Keratinocyte (primary cell): Measurements from ENCODE around the gene TLCD3A. TPM values are rescaled to one million over a fixed set of nuclear protein-coding genes. Genes with fewer than 3 reads are reported as not detected.

Source experiments
- DNase-seq: peaks from one replicate; pipeline ENCODE4 v3.0.0-alpha.2; 2011; ENCODE audit warnings: low read depth, missing footprints, low spot score
- FAIRE-seq: peaks from 2 replicates; lab custom pipeline; 2011; peaks lifted over from hg19 to GRCh38; lab: Jason Lieb, UNC
- H2AFZ ChIP-seq: 2 replicates; pipeline ENCODE4 v1.6.0; 2012; ENCODE audit warnings: low read length, control low read depth, inconsistent platforms; ENCODE audit not compliant: control insufficient read depth
- H3K27ac ChIP-seq: 2 replicates; pipeline ENCODE4 v1.5.1; 2011; ENCODE audit warnings: low read length; ENCODE audit not compliant: control insufficient read depth, insufficient read depth
- H3K27me3 ChIP-seq: 3 replicates; pipeline ENCODE4 v1.6.0; 2011; ENCODE audit warnings: low read length; ENCODE audit not compliant: control insufficient read depth, insufficient read depth; ENCODE audit errors: extremely low read depth
- H3K36me3 ChIP-seq, 2 experiments: 2 replicates in 1 of 2; 3 replicates in 1 of 2; pipeline ENCODE4 v1.5.1; 2011; ENCODE audit warnings: low read length in 2 of 2, mild to moderate bottlenecking in 1 of 2; ENCODE audit not compliant: control insufficient read depth in 2 of 2, insufficient read depth in 2 of 2; ENCODE audit errors: extremely low read depth in 1 of 2
- H3K4me1 ChIP-seq: 3 replicates; pipeline ENCODE4 v1.5.1; 2011; ENCODE audit warnings: low read length; ENCODE audit not compliant: control insufficient read depth, insufficient read depth; ENCODE audit errors: extremely low read depth
- H3K4me2 ChIP-seq: 3 replicates; pipeline ENCODE4 v1.6.0; 2011; ENCODE audit warnings: low read depth, low read length; ENCODE audit not compliant: control insufficient read depth, insufficient read depth; ENCODE audit errors: extremely low read depth
- H3K4me3 ChIP-seq, 3 experiments: fragments of 200-600 bp in 1 of 3; sonication (generic) in 1 of 3; 2 replicates in 2 of 3; 3 replicates in 1 of 3; pipeline ENCODE4 v1.5.1; 2011 to 2016; ENCODE audit warnings: low read length in 3 of 3, mild to moderate bottlenecking in 3 of 3, control low read depth in 2 of 3, inconsistent platforms in 1 of 3, low read depth in 1 of 3, mixed read lengths in 1 of 3, mixed run types in 1 of 3, moderate library complexity in 1 of 3; ENCODE audit not compliant: control insufficient read depth in 2 of 3, insufficient read depth in 2 of 3; ENCODE audit errors: extremely low read depth in 1 of 3
- H3K79me2 ChIP-seq: 2 replicates; pipeline ENCODE4 v1.6.0; 2012; ENCODE audit warnings: low read length; ENCODE audit not compliant: control insufficient read depth, insufficient read depth
- H3K9ac ChIP-seq: 3 replicates; pipeline ENCODE4 v1.6.0; 2011; ENCODE audit warnings: low read length; ENCODE audit not compliant: control insufficient read depth, insufficient read depth; ENCODE audit errors: extremely low read depth
- H3K9me1 ChIP-seq: 3 replicates; pipeline ENCODE4 v1.6.0; 2011; ENCODE audit warnings: low read length; ENCODE audit not compliant: control insufficient read depth, insufficient read depth; ENCODE audit errors: extremely low read depth
- H3K9me3 ChIP-seq: 2 replicates; pipeline ENCODE4 v1.5.1; 2012; ENCODE audit warnings: low read depth, low read length; ENCODE audit not compliant: control insufficient read depth
- H4K20me1 ChIP-seq: 3 replicates; pipeline ENCODE4 v1.6.0; 2011; ENCODE audit warnings: low read length; ENCODE audit not compliant: control insufficient read depth, insufficient read depth; ENCODE audit errors: extremely low read depth
- EZH2 ChIP-seq: IDR thresholded peaks from one replicate; pipeline ENCODE4 v1.6.1; 2012; ENCODE audit warnings: inconsistent platforms, mild to moderate bottlenecking, low read length, moderate library complexity
- dilution Hi-C: fragments of 300-500 bp; cut with MboI; formaldehyde crosslinking; loops from one replicate; pipeline ENCODE4 v1.7.0; 2020; ENCODE audit warnings: low sequenced_read_pairs; ENCODE audit not compliant: extremely low pct_ligation_motif_present
- polyA plus RNA-seq, 5 experiments: library from polyadenylated mRNA; depleted of rRNA in 3 of 5; stranded (reverse) in 3 of 5; stranded (forward) in 1 of 5; unstranded in 1 of 5; fragments of >200 nt; gene quantifications; 1 replicate in 1 of 5; 2 replicates in 3 of 5; 3 replicates in 1 of 5; pipeline versions ENCODE4 v1.2.1 to v1.2.3, GENCODE V29; 2011 to 2012; ENCODE audit warnings: missing spikeins in 2 of 5, low read depth in 1 of 5, low replicate concordance in 1 of 5
- TF ChIP-seq, protein P1 (sequence below), 3 experiments: IDR thresholded peaks in 1 of 3; conservative IDR thresholded peaks in 1 of 3; optimal IDR thresholded peaks in 1 of 3; 2 replicates in 2 of 3; 3 replicates in 1 of 3; pipeline versions ENCODE3 to v1.5.1; 2011; ENCODE audit warnings: low read length in 3 of 3, mild to moderate bottlenecking in 3 of 3, moderate library complexity in 2 of 3, control low read depth in 1 of 3, inconsistent platforms in 1 of 3; ENCODE audit not compliant: insufficient read depth in 2 of 3; ENCODE audit errors: extremely low read depth in 1 of 3

Gene TLCD3A
- polyA plus RNA-seq, 1 donor (not counting 4 experiments of a cell fraction or from before 2014, with no cell fraction given), result 34.1 TPM

DNA sequence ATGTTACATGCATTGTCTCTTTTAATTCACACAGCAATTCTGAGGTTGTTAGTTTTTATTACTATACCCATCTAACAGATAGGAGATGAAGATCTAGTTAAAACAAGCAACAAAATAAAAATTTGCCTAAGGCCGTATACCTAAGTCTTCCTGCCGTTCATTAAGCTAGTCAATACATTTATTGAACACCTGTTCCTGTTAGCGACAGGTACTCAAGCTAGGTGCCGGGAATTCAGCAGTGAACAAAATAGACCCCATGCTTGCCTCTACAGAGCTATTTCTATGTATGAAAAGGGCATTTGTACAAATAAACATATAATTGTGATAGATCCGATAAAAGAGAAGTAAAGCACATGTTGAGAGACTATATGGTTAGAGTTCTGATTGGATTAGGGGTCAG lies 14.3 kb upstream of the TLCD3A start:
- H3K27me3 ChIP-seq, result no peaks in the 10 kb centered on the region

DNA sequence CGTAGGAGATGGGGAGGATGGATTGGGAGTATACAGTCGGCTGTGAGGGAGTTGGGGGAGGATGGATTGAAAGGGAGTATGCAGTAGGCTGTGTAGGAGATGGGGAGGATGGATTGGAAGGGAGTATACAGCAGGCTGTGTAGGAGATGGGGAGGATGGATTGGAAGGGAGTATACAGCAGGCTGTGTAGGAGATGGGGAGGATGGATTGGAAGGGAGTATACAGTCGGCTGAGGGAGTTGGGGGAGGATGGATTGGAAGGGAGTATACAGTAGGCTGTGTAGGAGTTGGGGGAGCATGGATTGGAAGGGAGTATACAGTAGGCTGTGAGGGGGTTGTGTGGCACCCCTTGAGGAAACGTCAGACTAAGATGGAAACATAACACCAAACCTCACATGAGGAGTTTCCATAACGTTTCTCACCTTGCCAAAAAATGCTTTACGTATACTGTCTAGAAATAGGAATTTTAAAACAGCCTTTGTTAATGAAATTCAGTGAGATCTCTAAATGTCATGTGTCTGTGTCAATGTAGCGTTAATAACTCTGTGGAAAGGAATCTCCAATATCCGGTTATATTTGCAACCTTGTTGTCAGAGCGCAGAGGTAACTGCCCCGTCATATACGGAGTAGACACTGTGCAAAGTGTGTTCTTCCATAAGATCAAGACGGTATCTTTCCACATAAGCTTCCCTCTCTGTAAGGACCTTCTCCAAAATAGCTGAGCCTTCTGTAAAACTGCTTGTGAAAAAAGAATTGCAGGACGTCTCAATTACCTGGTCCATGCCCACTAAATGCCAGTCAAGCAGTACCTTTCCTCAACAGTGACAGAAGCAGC lies 11.5 kb upstream of the TLCD3A start:
- H3K27ac ChIP-seq, result peak overlapping the region; percentile 93
- H2AFZ ChIP-seq, result peak overlapping the region; percentile 0
- DNase-seq, result no peak
- no peaks in the 10 kb centered on the region for H4K20me1 ChIP-seq
- dilution Hi-C loops, result no loop called here
- peaks cover 20% of the 10 kb centered on the region for H3K4me1 ChIP-seq
- peak overlapping the region; percentile 67 for H3K4me2 ChIP-seq
- no peaks in the 10 kb centered on the region for H3K27me3 ChIP-seq
- no peaks in the 10 kb centered on the region for H3K9me3 ChIP-seq
- peaks cover 1% of the 10 kb centered on the region for H3K79me2 ChIP-seq
- TF ChIP-seq, protein P1, sequence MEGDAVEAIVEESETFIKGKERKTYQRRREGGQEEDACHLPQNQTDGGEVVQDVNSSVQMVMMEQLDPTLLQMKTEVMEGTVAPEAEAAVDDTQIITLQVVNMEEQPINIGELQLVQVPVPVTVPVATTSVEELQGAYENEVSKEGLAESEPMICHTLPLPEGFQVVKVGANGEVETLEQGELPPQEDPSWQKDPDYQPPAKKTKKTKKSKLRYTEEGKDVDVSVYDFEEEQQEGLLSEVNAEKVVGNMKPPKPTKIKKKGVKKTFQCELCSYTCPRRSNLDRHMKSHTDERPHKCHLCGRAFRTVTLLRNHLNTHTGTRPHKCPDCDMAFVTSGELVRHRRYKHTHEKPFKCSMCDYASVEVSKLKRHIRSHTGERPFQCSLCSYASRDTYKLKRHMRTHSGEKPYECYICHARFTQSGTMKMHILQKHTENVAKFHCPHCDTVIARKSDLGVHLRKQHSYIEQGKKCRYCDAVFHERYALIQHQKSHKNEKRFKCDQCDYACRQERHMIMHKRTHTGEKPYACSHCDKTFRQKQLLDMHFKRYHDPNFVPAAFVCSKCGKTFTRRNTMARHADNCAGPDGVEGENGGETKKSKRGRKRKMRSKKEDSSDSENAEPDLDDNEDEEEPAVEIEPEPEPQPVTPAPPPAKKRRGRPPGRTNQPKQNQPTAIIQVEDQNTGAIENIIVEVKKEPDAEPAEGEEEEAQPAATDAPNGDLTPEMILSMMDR (optimal IDR thresholded peaks at IDR 0.05 in 1 of 3, IDR thresholded peaks at IDR 0.05 in 1 of 3, conservative IDR thresholded peaks at IDR 0.05 in 1 of 3; ENCODE audit: extremely low read depth in 1 of 3, insufficient read depth in 2 of 3, low read length in 3 of 3), result no peak
- TF ChIP-seq EZH2, result no peak
- H3K36me3 ChIP-seq, result peaks cover 0 to 3% of the 10 kb centered on the region in 2 experiments
- H3K4me3 ChIP-seq, result peak overlapping the region in 1 of 3 experiments; percentile 44
- FAIRE-seq, result no peak
- H3K9me1 ChIP-seq, result no peaks in the 10 kb centered on the region
- H3K9ac ChIP-seq, result peak overlapping the region; percentile 50

More for the DNA sequence above, 14.3 kb upstream of the TLCD3A start:
- no peak overlapping the region for H3K9ac ChIP-seq
- H3K9me3 ChIP-seq, result no peaks in the 10 kb centered on the region
- H3K4me1 ChIP-seq, result peaks cover 20% of the 10 kb centered on the region
- peaks cover 16% of the 10 kb centered on the region for H3K79me2 ChIP-seq
- peaks cover 0 to 3% of the 10 kb centered on the region in 2 experiments for H3K36me3 ChIP-seq
- H3K27ac ChIP-seq, result no peak overlapping the region
- no peak overlapping the region for H3K4me2 ChIP-seq
- H3K9me1 ChIP-seq, result no peaks in the 10 kb centered on the region
- no peak overlapping the region for H2AFZ ChIP-seq
- no peaks in the 10 kb centered on the region for H4K20me1 ChIP-seq
- dilution Hi-C loops, result no loop called here
- H3K4me3 ChIP-seq, result no peak overlapping the region
- DNase-seq (no peak), FAIRE-seq (no peak)
- TF ChIP-seq EZH2, result no peak
- TF ChIP-seq, protein P1 (optimal IDR thresholded peaks at IDR 0.05 in 1 of 3, IDR thresholded peaks at IDR 0.05 in 1 of 3, conservative IDR thresholded peaks at IDR 0.05 in 1 of 3; ENCODE audit: extremely low read depth in 1 of 3, insufficient read depth in 2 of 3, low read length in 3 of 3), result no peak
